ENCODE measurements around the gene C1QB.

- no peak for TF ChIP-seq CTCF (IDR thresholded peaks at IDR 0.05; ENCODE audit: insufficient read depth, low read length)
- TF ChIP-seq GABPA (IDR thresholded peaks at IDR 0.05; ENCODE audit: low read depth), result no peak
Observed at GRCh38 chr1:22681556-22682276, 28.7 kb downstream of the C1QB start.

Measured in HL-60 (cell line).